Measurements from ENCODE around the gene MPRIP. TPM values are rescaled to one million over a fixed set of nuclear protein-coding genes. Genes with fewer than 3 reads are reported as not detected.

The MPRIP gene
- total RNA-seq, 1 experiment from 2014 or later = 135 TPM

GRCh38 chr17:17050346-17051345, 8.4 kb downstream of the MPRIP start:
- DNase-seq (ENCODE audit: low read depth) = no peak

- no peak for DNase-seq (ENCODE audit: low read depth)
Measured at GRCh38 chr17:17051380-17051779, 9.1 kb downstream of the MPRIP start.

GRCh38 chr17:17051791-17052461, 9.7 kb downstream of the MPRIP start:
- DNase-seq (ENCODE audit: low read depth) = peak; percentile 29

DNA sequence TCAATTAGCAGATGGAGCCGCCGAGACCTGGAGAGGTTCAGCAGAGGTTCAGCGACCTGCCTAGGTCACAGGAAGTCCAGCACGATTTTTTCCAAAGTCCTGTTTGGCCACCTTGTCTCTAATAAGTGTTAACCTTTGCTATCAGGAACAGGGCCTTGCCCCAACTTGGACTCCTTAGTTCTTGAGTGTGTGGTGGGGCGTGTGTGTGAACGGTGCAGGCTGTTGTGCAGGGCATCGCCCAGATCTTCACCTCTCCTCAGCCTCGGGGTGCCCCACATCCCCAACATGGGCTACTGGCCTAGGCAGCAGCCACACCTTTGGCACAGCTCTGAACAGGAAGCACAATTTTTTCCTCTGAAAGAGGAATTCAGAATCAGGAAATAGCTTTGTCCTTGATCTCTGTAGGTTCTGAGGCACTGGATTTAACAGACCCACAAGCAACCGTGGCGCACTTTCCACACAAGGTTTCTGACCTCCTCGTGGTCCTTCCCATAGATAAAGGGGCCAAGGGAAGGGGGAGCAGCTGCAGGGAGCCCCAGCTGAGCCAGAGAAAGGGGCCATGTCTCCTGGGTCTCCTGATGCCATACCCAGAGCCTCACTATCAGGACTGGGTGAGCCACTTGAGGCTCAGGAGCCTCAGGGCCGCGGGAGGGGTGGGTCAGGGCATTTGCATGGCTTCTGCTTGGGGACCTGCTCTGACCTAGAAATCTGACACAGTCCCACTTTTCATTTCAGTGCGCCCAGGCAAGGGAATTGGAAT, 10.4 kb downstream of the MPRIP start:
- no peak for DNase-seq (ENCODE audit: low read depth)

DNA sequence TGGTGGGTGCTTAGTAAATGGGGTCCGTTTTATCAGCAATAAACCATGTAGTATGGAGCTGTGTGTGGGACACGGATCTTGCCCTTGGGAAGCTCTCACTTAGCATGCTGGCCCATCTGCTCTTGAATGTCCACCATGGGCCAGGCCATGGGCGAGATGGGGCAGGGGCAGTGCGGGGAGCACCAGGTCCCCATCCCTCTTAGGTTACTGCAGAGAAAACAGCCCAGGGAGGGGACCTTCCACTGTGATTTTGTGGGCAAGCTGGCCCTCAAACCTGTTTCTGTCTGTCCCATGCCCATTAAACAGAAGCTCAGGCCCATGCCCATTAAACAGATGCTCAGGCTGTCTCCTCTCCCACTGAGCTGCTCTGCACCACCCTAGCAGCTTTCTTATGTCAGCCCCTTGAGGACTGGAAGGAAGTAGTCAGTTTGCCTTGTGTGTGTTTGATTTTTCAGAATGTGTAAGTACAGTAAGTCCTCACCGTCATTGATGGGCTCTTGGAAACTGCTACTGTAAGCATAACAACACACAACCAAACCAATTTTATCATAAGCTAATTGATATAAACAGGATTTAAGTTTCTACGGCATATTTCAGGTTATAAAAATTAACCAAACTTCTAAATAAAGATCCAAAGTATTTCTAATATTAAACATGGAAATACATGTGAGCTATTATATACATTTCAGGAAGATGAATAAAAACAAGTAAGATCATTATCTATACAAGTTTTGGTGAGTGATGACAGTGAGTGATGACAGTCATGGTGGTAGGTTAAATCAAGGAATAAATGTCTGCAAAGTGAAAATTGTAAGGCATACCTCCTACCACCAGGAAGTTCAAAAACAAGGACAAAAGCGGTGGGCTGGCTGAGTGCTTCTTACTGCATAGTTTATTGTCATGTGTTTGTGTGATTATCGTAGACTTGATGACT, 11.5 kb downstream of the MPRIP start:
- no peak for DNase-seq (ENCODE audit: low read depth)

GRCh38 chr17:17054636-17055035, 12.4 kb downstream of the MPRIP start:
- no peak for DNase-seq (ENCODE audit: low read depth)

DNA sequence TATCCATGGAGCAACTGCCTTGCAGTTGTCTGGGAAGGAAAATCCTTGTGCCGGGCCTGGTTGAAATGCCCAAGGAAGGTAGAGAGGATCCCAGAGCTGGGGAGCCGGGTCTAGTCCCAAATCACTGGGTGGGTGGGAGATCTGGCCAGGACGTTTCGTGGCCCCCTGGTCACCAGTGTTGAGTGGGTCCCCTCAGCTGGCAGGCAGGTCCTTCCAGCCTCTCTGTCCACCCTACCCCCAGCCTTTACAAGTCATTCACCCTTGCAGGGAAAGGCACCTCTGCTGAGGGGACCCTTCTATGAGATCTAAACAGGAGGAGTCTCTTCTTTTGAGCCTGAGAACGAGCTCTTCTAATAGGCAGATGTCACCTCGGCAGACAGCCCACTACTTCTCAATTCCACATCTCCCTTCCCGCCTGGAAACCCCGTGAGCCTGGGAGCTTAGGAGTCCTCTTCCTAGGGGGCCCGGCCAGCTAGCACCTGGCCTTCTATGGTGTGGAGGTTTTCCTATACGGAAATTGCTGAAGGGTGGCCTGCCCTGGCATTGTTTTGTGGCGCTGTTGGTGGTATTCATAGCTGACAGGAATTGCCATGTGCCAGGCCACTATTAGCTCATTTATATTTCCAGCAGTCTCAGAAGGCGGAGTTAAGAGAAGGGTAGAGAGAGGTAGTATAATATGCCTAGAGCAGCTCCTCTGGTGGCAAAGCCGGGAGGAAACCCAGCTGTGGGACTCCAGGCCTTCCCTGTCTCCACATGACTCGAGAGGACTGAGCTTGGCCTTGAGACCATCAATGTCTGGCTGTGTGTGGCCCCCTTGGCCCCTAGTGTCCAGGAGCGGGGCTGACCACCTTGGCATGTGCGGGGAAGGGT, 13.3 kb downstream of the MPRIP start:
- no peak for DNase-seq (ENCODE audit: low read depth)

DNA sequence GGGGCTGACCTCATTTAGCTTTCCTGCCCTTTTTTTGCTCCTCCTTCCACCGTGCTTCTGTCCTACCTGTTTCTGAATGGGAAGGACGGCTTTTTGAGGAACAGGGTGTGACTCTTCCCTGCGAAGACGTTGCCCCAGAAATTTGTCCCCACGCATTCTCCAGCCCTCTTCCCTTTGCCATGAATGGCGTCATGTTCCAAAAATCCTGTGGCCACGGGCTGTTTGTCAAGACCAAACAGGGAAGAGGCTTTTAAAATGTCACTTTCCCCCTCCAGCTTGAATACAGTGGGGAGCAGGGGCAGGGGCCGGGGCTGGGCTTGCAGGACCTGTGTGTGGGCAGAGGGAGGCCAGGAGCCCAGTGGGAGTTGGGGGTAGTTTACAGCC, 13.9 kb downstream of the MPRIP start:
- DNase-seq (ENCODE audit: low read depth) = no peak

- DNase-seq (ENCODE audit: low read depth) = no peak
Measured at GRCh38 chr17:17057057-17057551, 14.8 kb downstream of the MPRIP start.

DNA sequence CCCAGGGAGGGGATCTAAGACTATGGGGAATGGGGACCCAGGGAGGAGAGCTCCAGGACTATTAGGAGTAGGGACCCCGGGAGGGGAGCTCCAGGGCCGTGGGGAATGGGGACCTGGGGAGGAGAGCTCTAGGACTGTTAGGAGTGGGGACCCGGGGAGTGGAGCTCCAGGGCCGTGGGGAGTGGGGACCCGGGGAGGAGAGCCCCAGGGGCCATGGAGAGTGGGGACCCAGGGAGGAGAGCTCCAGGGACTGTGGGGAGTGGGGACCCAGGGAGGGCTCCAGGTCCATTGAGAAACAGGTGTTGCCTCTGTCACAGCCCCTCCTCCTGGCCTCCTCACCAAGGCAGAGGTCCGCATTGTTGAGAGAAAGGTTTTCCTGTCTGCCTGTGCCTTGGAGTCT, 16.0 kb downstream of the MPRIP start:
- no peak for DNase-seq (ENCODE audit: low read depth)

DNA sequence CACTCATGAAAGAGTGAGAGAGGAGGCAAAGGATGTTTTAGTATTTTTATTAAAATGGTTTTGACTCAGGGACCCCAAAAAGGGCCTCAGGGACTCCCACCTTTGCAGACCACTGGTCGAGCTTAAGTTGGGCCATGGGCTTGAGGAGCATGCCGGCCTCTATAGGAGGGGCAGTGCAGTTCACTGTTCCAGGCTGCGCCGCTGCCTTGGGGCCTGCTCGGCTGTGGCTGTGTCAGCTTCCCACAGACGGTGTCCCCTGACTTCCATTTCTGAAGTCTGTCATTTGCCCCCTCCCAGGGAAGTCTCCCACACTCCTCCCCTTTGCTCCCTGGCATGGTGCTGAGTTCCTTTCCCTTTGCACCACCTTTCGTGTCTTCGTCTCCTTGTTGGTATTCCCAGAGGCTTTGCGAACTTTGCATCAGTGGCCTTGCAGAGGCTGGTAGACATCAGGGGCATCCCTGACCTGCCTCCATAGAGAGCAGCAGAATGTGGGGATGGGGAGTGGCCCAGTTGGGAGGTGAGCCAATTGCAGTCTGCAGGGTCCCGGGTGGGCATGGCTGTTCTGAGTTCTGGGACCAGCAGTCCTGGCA, 17.1 kb downstream of the MPRIP start:
- DNase-seq (ENCODE audit: low read depth) = no peak

- no peak for DNase-seq (ENCODE audit: low read depth)
Measured at GRCh38 chr17:17060001-17060922, 18.0 kb downstream of the MPRIP start.

DNA sequence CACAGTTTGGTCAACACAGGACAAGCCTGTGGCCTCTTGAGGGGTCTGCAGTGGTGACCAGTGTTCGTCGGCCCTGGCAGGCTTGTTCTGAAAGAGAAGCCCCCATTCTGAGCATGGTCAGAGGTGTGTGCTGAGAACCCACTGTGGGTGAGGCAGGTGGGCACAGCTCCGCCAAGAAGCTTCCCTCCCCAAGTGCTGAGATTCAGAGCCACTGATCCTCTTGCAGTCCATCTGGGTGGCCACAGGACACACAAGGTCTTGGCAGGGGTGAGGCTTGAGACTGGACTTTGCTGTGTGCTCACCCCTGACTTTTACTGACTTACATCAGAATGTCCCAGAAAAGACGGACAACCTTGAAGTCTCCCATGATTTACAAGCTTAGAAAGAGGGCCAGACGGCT, 18.7 kb downstream of the MPRIP start:
- no peak for DNase-seq (ENCODE audit: low read depth)

- DNase-seq (ENCODE audit: low read depth) = no peak
Measured at GRCh38 chr17:17061516-17061915, 19.3 kb downstream of the MPRIP start.

- no peak for DNase-seq (ENCODE audit: low read depth)
Measured at GRCh38 chr17:17062356-17062755, 20.1 kb downstream of the MPRIP start.

GRCh38 chr17:17062866-17063265, 20.6 kb downstream of the MPRIP start:
- DNase-seq (ENCODE audit: low read depth) = no peak

GRCh38 chr17:17063546-17064122, 21.4 kb downstream of the MPRIP start:
- no peak for DNase-seq (ENCODE audit: low read depth)

GRCh38 chr17:17064322-17064721, 22.1 kb downstream of the MPRIP start:
- DNase-seq (ENCODE audit: low read depth) = no peak
